SK-N-DZ (cell line): ENCODE results near the gene ALKBH4.
"Not testable (repeated sequence)": the region's sequence is repeated elsewhere in the genome, so short reads cannot be mapped to it uniquely, and the experiment has no call there.

Source experiments
- DNase-seq: peaks from one replicate; pipeline ENCODE4 v3.0.0-alpha.2; 2015; ENCODE audit warnings: low spot score

ALKBH4 gene

GRCh38 chr7:102478314-102479208, 13.9 kb upstream of the ALKBH4 start, which contains the start of gene POLR2J:
Gene POLR2J, minus strand, starts transcription at chr7:102478922. Its CDS starts 62 bp downstream, at chr7:102478860.
- peak; percentile 83 for DNase-seq

- DNase-seq = not testable (repeated sequence)
Observed at GRCh38 chr7:102474736-102475435, 10.2 kb upstream of the ALKBH4 start.

GRCh38 chr7:102474116-102474515, 9.5 kb upstream of the ALKBH4 start:
- not testable (repeated sequence) for DNase-seq

GRCh38 chr7:102473271-102473991, 8.8 kb upstream of the ALKBH4 start:
- no peak for DNase-seq

- DNase-seq = no peak
Observed at GRCh38 chr7:102472126-102473041, 7.7 kb upstream of the ALKBH4 start.

- no peak for DNase-seq
Observed at GRCh38 chr7:102471791-102472125, 7.1 kb upstream of the ALKBH4 start.

GRCh38 chr7:102469972-102470825, 5.5 kb upstream of the ALKBH4 start:
- DNase-seq = no peak

GRCh38 chr7:102469351-102469971, 4.8 kb upstream of the ALKBH4 start:
- DNase-seq = no peak

GRCh38 chr7:102468478-102469350, 4.1 kb upstream of the ALKBH4 start:
- DNase-seq = no peak

GRCh38 chr7:102467581-102468477, 3.2 kb upstream of the ALKBH4 start:
- no peak for DNase-seq

GRCh38 chr7:102466097-102466496, 1.4 kb upstream of the ALKBH4 start:
- no peak for DNase-seq

GRCh38 chr7:102463841-102464576, 654 bp downstream of the ALKBH4 start:
- DNase-seq = no peak

GRCh38 chr7:102460467-102460866, 4.2 kb downstream of the ALKBH4 start:
- no peak for DNase-seq

GRCh38 chr7:102459221-102459844, 5.3 kb downstream of the ALKBH4 start:
- no peak for DNase-seq

- DNase-seq = no peak
Observed at GRCh38 chr7:102457352-102457924, 7.2 kb downstream of the ALKBH4 start.

GRCh38 chr7:102456327-102456726, 8.3 kb downstream of the ALKBH4 start:
- no peak for DNase-seq
